Measurements from ENCODE around the gene ADAMTS14.

DNA sequence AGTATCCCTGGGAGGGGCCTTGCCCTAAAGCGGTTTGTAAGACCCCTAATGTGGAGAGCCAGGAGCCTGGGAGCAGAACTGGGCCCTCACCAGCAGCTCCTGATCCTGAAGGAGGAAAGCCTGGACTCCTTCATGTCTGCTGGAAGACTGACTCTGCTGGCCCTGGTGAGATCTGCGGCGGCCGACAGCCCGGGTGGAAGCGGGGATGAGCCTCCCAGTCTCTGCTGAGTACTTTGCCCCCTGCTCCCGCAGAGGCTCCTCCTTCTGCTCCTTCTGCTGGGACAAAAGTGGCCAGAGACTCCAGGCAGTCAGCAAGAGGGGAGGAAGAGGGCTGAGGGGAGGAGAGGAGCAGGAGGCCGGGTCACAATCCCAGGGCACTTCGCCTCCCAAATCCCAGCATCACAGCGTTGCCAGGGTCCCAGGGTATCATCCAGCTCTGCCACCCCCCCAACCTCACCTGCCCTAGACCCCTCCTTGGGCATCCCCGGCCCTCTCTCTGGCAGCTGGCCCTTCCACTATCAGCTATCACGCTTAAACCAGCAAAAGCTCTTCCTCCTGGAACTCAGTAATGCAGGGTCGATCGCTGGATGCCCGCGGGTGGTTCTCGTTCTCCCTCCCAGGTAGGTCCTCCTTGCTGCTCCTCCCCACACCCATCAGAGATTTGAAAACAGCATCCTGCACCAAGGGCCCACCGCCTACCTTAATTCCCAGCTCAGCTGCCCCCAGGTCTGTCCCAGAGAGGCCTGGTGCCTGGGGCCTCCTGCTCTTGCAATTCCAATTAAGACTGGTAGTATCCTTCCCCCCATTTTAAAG lies 105.0 kb downstream of the ADAMTS14 start:
- no peak for TF ChIP-seq EZH2phosphoT487 (IDR thresholded peaks at IDR 0.05; ENCODE audit: low read length)
- TF ChIP-seq, protein P1, sequence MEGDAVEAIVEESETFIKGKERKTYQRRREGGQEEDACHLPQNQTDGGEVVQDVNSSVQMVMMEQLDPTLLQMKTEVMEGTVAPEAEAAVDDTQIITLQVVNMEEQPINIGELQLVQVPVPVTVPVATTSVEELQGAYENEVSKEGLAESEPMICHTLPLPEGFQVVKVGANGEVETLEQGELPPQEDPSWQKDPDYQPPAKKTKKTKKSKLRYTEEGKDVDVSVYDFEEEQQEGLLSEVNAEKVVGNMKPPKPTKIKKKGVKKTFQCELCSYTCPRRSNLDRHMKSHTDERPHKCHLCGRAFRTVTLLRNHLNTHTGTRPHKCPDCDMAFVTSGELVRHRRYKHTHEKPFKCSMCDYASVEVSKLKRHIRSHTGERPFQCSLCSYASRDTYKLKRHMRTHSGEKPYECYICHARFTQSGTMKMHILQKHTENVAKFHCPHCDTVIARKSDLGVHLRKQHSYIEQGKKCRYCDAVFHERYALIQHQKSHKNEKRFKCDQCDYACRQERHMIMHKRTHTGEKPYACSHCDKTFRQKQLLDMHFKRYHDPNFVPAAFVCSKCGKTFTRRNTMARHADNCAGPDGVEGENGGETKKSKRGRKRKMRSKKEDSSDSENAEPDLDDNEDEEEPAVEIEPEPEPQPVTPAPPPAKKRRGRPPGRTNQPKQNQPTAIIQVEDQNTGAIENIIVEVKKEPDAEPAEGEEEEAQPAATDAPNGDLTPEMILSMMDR (IDR thresholded peaks at IDR 0.05; ENCODE audit: low read length) = no peak
